BJ (cell line): ENCODE data around the gene COX6B2. TPM values are rescaled to one million over a fixed set of nuclear protein-coding genes. Genes with fewer than 3 reads are reported as not detected.

Experiments
- CTCF ChIA-PET: fragments of 350-600 bp; formaldehyde crosslinking; extraction: SDS; loops from one replicate; lab custom pipeline; 2021; ENCODE audit warnings: antibody characterized with exemption, inconsistent platforms; lab: Yijun Ruan, JAX
- POLR2A ChIA-PET: fragments of 300-600 bp; sonication (Branson Sonifier 250); formaldehyde crosslinking; extraction: SDS; loops from one replicate; lab custom pipeline; 2021; ENCODE audit warnings: antibody characterized with exemption; lab: Charles Lee
- DNase-seq: peaks from one replicate; pipeline ENCODE4 v3.0.0-alpha.2; 2011; ENCODE audit warnings: low read depth
- H3K27me3 ChIP-seq: 2 replicates; pipeline ENCODE4 v1.6.0; 2011; ENCODE audit warnings: low read length; ENCODE audit not compliant: control insufficient read depth, insufficient read depth
- H3K36me3 ChIP-seq: 2 replicates; pipeline ENCODE4 v1.5.1; 2011; ENCODE audit warnings: low read length; ENCODE audit not compliant: control insufficient read depth, insufficient read depth
- H3K4me3 ChIP-seq: 2 replicates; pipeline ENCODE4 v1.5.1; 2011; ENCODE audit warnings: low read depth, mild to moderate bottlenecking, control low read depth, low read length
- CTCF ChIP-seq: IDR thresholded peaks from 2 replicates; pipeline ENCODE4 v1.5.1; 2011; ENCODE audit warnings: low read depth, mild to moderate bottlenecking, control low read depth, inconsistent platforms, low read length, moderate library complexity; ENCODE audit not compliant: insufficient read depth
- polyA plus RNA-seq: library from polyadenylated mRNA; depleted of rRNA; stranded (reverse); fragments of >200 nt; gene quantifications from 2 replicates; pipeline ENCODE4 v1.2.3, GENCODE V29; 2011

Gene COX6B2
- polyA plus RNA-seq, 1 experiment = 0.58 TPM

- no peak for DNase-seq
- CTCF ChIA-PET = no interaction called here
- Histone ChIP-seq H3K36me3 (peaks cover 23% of the 10 kb centered on the region), H3K27me3 (no peaks in the 10 kb centered on the region), H3K4me3 (no peak overlapping the region)
- no peak for TF ChIP-seq CTCF
- POLR2A ChIA-PET = no interaction called here
These were observed 38.6 kb upstream of the COX6B2 start for GRCh38 chr19:55392820-55393761.

- ChIA-PET POLR2A (no interaction called here), CTCF (interaction anchor here (2.9 kb wide), 1 partner anchor 90 kb away, joined by 12 read pairs; no protein-coding TSS in a partner anchor)
- Histone ChIP-seq H3K27me3 (no peaks in the 10 kb centered on the region), H3K4me3 (no peak overlapping the region), H3K36me3 (peaks cover 32% of the 10 kb centered on the region)
- TF ChIP-seq CTCF = no peak
- DNase-seq = no peak
These were observed 37.4 kb upstream of the COX6B2 start for GRCh38 chr19:55391702-55392615.

GRCh38 chr19:55391191-55391670, 36.7 kb upstream of the COX6B2 start:
- DNase-seq = no peak
- H3K4me3 ChIP-seq = no peak overlapping the region
- peaks cover 38% of the 10 kb centered on the region for H3K36me3 ChIP-seq
- ChIA-PET POLR2A (no interaction called here), CTCF (interaction anchor here (2.9 kb wide), 1 partner anchor 90 kb away, joined by 12 read pairs; no protein-coding TSS in a partner anchor)
- no peaks in the 10 kb centered on the region for H3K27me3 ChIP-seq
- TF ChIP-seq CTCF = no peak

- ChIA-PET CTCF (interaction anchor here (0.6 to 2.9 kb wide), 5 partner anchors 13 to 230 kb away, joined by 3 to 12 read pairs (median 3); no protein-coding TSS in a partner anchor), POLR2A (no interaction called here)
These were observed 36.0 kb upstream of the COX6B2 start for GRCh38 chr19:55390461-55390880.

More at GRCh38 chr19:55390461-55390880, 36.0 kb upstream of the COX6B2 start:
- Histone ChIP-seq H3K4me3 (no peak overlapping the region), H3K27me3 (no peaks in the 10 kb centered on the region), H3K36me3 (peaks cover 38% of the 10 kb centered on the region)
- DNase-seq = no peak
- TF ChIP-seq CTCF = no peak
